SW 1271 (cell line): Measurements from ENCODE around the gene OXSR1.

Source experiments
- DNase-seq, 2 experiments: peaks; one replicate each; lab custom pipeline; 2025; lab: John Stamatoyannopoulos, UW

Gene OXSR1

GRCh38 chr3:38164952-38165721 lies at the start of gene OXSR1:
Gene OXSR1, plus strand, starts transcription at chr3:38165537. Its CDS starts 340 bp downstream, at chr3:38165877.
- DNase-seq, result peak; percentile 99 to 100

GRCh38 chr3:38115645-38116427 lies 49.5 kb upstream of the OXSR1 start:
- no peak for DNase-seq

GRCh38 chr3:38116471-38117162 lies 48.7 kb upstream of the OXSR1 start:
- DNase-seq, result no peak

- DNase-seq, result peak in 1 of 2 experiments; percentile 12
Measured at GRCh38 chr3:38117163-38117716, 48.1 kb upstream of the OXSR1 start.

DNA sequence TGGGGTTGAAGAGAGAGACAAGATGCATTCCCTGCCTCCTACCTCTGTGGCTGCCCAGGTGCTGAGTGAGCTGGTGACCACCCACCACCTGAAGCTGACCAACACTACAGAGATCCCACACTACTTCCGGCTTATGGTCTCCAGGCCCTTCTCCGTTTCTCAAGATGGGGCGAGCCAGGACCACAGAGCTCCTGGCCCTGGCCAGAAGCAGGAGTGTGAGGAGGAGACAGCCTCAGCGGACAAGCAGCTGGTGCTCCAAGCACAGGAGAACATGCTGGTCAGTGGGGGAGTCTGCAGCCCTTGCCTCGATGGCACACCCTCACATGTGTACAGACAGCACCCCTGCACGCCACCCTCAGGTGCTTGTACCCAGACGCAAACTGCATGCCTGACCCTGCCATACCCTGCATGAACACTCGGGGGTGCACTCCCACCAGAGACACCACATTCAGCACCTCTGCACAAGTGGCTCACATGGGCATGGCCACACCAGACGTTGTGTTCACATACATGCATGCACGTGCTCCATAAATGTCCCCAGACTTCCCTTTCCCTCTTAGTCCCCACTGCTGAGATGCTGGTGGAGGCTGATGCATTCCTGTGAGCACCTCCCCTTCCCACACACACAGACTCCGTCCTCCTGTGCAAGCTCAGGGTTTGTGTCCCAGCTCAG lies 47.5 kb upstream of the OXSR1 start:
- peak; percentile 30 to 31 for DNase-seq

- no peak for DNase-seq
Measured at GRCh38 chr3:38118421-38119247, 46.7 kb upstream of the OXSR1 start.

DNA sequence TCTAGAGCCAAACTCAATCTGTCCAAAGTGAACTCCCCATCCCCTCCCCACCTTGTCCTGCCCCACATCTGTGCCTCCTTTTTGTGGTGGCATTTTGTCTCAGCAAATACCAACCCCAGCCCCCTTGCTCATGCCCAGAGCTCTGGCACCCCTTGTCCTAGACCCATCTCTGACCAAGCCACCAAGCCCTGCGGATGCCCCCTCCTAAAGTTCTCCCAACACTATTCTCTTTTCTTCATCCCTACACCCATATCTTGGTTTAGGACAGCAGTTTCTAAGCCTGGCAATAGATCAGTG lies 46.1 kb upstream of the OXSR1 start:
- DNase-seq, result no peak

DNA sequence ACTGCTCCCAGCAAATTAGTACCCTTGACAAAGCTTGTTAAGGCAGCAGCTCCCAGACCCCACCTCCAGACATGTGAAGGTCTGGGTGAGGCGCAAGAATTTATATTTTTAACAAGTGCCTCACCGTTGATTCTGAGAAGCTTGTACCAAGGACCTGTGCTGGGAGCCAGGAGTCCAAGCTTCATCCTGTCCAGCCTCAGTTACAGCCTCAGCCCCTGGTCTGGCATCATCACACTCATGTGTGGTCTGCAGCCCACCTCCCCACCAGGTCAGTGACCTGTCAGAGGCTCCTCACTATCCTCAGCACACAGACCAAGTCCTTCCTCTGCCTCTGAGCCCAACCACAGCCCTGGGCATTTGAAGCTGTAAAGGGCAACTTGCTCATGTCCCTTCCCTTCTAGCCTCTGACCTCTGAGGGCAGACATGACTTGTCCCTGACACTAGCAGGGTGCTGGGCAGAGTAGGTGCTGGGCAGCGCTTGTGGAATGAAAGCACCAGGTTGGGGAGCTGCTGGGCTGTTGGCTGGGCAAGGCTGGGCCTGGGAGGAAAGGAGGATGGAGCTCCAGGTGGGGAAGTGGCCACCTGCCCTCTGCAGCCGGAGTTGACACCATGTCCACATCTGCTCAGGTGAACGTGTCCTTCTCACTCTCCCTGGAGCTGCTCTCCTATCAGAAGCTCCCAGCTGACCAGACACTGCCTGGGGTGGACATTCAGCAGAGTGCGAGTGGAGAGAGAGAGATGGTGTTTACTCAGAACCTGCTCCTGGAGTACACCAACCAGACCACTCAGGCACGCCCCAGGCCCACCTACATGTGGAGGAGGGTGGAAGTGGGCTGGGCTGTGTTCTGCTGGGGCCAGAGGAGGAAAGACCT lies 45.3 kb upstream of the OXSR1 start:
- DNase-seq, result no peak

DNA sequence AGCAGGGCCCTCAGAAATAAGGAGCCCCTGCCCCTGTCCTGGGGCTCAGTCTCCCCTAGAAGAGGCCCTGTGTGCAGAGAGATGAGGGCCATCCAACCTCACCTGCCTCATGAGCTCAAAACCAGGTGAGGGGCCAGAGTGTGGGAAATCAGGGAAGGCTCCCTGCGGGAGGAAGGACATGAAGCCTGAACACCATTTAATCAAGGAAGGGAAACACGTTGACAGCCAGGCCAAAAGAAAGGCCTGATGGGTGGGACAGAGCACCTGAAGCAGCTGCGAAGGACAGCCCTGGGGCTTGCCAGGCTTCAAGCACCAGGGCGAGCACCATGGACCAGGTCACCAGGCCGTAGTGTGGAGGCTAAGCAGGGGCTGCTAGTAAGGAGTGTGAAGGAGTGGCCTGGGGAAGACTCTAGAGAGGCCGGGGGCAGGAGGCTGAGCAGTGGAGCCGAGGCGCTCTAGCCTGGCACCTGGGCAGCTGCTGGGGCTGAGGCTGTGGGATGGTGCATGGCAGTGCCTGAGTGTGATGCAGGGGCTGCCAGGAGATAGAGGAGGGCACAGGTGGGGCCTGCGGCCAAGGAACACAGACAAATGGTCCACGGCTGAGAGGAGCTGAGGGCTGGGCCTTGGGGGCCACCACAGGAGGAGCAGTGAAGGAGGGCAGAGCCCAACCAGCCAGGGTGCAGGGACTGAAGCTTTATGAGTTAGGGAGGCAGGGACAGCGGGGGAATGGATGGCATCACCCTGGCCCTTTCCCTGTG lies 44.5 kb upstream of the OXSR1 start:
- no peak for DNase-seq

DNA sequence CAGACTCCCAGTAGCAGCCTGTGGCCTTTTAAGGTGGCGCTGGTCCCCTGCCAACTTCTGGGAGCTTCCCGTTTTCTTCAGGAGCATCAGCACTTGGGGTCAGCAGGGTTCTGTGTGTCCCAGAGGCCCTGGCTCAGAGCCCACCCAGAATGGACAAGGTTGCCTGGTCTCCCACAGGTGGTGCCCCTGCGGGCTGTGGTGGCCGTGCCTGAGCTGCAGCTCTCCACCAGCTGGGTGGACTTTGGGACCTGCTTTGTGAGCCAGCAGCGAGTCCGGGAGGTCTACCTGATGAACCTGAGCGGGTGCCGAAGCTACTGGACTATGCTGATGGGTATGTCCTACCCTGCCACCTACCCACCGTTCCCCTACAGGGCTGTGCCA lies 43.9 kb upstream of the OXSR1 start:
- no peak for DNase-seq

DNA sequence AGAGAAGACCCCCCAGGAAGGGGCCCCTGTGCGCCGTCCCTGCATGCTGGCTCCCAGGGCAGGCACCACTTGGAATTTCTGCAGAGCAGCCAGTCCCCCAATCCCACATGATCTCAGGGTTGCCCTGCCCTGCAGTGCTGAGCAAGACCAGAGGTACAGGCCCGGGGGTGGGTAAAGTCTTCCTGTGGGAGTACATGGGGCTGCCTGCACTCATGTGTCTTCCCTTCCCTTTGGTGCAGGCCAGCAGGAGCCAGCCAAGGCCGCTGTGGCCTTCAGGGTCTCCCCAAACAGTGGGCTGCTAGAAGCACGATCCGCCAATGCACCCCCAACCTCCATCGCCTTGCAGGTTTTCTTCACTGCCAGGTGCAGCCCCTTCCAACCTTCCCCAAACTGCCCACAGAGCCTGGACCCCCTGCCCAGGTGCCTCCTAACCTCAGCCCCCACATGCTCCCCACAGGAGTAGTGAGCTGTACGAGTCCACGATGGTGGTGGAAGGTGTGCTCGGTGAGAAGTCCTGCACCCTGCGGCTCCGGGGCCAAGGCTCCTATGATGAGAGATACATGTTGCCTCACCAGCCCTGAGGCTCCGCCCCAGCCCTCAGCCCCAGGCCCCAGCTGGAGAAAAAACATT lies 43.4 kb upstream of the OXSR1 start:
- no peak for DNase-seq

- DNase-seq, result no peak
Measured at GRCh38 chr3:38122712-38123290, 42.5 kb upstream of the OXSR1 start.

GRCh38 chr3:38124324-38125122 lies 40.8 kb upstream of the OXSR1 start:
- DNase-seq, result no peak

GRCh38 chr3:38125305-38126120 lies 39.8 kb upstream of the OXSR1 start:
- DNase-seq, result no peak

- no peak for DNase-seq
Measured at GRCh38 chr3:38126121-38126892, 39.0 kb upstream of the OXSR1 start.
